ENCODE measurements around the gene CTNND2.
"Not testable (repeated sequence)": the region's sequence is repeated elsewhere in the genome, so short reads cannot be mapped to it uniquely, and the experiment has no call there.

The CTNND2 gene

GRCh38 chr5:11640158-11640873, 263.9 kb downstream of the CTNND2 start:
- no peak for DNase-seq (ENCODE audit: low read depth)
- H3K4me3 ChIP-seq (replicated peaks; ENCODE audit: low read depth, low read length), result no peak overlapping the region
- no peak for TF ChIP-seq CTCF (IDR thresholded peaks at IDR 0.05; ENCODE audit: low read length, missing control alignments)

- TF ChIP-seq CTCF (IDR thresholded peaks at IDR 0.05; ENCODE audit: low read length, missing control alignments), result no peak
- H3K4me3 ChIP-seq (replicated peaks; ENCODE audit: low read depth, low read length), result no peak overlapping the region
- DNase-seq (ENCODE audit: low read depth), result no peak
These were observed 281.5 kb downstream of the CTNND2 start for GRCh38 chr5:11622785-11623184.

- TF ChIP-seq CTCF (IDR thresholded peaks at IDR 0.05; ENCODE audit: low read length, missing control alignments), result no peak
- no peak overlapping the region for H3K4me3 ChIP-seq (replicated peaks; ENCODE audit: low read depth, low read length)
- no peak for DNase-seq (ENCODE audit: low read depth)
These were observed 284.1 kb downstream of the CTNND2 start for GRCh38 chr5:11620172-11620571.

DNA sequence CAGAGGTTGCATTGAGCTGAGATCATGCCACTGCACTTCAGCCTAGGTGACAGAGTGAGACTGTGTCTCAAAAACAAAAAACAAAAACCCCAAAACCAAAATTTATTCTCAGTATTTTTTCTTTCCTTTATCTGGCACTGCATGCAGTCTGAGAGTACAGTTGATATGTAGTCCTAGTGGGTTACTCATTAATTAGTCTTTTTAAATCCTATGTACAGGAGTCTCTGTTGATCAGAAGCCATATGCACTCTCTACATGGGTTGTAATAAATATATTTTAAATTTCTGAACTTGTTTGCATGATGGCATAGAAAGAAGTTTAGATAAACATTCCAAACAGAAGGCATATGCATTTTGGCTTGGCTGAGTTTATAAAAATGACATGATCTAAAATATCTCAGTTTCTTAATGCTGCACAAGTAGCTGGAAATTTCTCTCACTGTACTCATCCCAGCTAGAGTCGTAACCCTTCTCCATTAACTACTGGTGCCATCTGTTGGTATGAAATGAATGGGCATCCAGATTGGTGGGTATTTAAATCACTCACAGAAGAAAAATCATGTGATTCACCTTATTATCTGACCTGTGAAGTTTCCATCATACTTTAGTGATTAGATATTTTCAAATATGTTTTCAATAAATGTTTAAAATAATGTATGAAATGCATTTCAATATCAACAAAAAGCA, 284.8 kb downstream of the CTNND2 start:
- no peak for DNase-seq (ENCODE audit: low read depth)
- TF ChIP-seq CTCF (IDR thresholded peaks at IDR 0.05; ENCODE audit: low read length, missing control alignments), result no peak
- no peak overlapping the region for H3K4me3 ChIP-seq (replicated peaks; ENCODE audit: low read depth, low read length)

DNA sequence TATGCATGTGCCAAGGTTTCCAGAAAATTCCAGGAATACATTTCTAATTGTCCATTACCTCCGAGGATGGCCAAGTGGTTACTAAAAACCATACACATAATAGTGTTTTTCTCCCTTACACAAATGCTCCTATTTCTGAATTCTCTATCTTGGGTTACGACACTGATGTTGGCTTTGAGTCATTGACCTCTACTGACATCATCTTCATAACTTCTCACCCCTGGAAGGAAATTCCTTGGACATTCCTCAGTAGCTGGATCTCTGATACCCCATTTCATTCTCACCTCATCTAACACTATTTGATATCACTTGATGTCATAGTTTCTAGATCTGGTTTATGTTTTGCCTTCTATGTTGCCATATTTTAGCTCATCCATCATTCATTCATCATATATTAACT, 287.2 kb downstream of the CTNND2 start:
- H3K4me3 ChIP-seq (replicated peaks; ENCODE audit: low read depth, low read length), result no peak overlapping the region
- TF ChIP-seq CTCF (IDR thresholded peaks at IDR 0.05; ENCODE audit: low read length, missing control alignments), result no peak
- no peak for DNase-seq (ENCODE audit: low read depth)

DNA sequence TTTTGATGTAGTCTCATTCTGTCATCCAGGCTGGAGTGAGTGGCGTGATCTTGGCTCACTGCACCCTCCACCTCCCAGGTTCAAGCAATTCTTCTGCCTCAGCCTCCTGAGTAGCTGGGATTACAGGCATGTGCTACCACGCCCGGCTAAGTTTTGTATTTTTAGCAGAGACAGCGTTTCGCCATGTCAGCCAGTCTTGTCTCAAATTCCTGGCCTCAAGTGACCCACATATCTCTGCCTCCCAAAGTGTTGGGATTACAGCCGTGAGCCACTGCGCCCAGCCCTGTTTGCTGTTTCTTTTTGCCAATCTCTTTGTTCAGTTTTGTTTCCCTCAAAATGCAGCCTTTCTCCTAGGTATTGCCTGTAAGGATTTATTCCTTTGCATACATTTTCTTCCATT, 287.6 kb downstream of the CTNND2 start:
- not testable (repeated sequence) for H3K4me3 ChIP-seq (replicated peaks; ENCODE audit: low read depth, low read length); DNase-seq (ENCODE audit: low read depth)

GRCh38 chr5:11611011-11611410, 293.2 kb downstream of the CTNND2 start:
- DNase-seq (ENCODE audit: low read depth), result no peak
- no peak overlapping the region for H3K4me3 ChIP-seq (replicated peaks; ENCODE audit: low read depth, low read length)
- TF ChIP-seq CTCF (IDR thresholded peaks at IDR 0.05; ENCODE audit: low read length, missing control alignments), result no peak
